GM12878 (cell line): ENCODE results near the gene PHF20. TPM values are rescaled to one million over a fixed set of nuclear protein-coding genes. Genes with fewer than 3 reads are reported as not detected.
A peak's percentile ranks its signal among the peaks of the same experiment; 100 is the strongest.

Experiments
- ATAC-seq: fragments of 200-7000 bp; cut with Tn5 transposase; 3 replicates; pipeline ENCODE4 v1.9.1; 2020; ENCODE audit warnings: mild to moderate bottlenecking, moderate library complexity
- BruUV-seq: library from RNA; stranded (reverse); fragments of 400-500 nt; replicated peaks from 2 replicates; lab custom pipeline; 2021; lab: Mats Ljungman, UMichigan
- CTCF ChIA-PET: fragments of 300-600 bp; sonication (Branson Sonifier 250); formaldehyde crosslinking; extraction: SDS; loops from one replicate; lab custom pipeline; 2021; ENCODE audit warnings: inconsistent platforms; lab: Yijun Ruan, JAX
- POLR2A ChIA-PET: fragments of 350-600 bp; formaldehyde crosslinking; extraction: SDS; loops from one replicate; lab custom pipeline; 2021; ENCODE audit warnings: inconsistent platforms; lab: Charles Lee
- RAD21 ChIA-PET: fragments of 300-600 bp; sonication (Branson Sonifier 250); formaldehyde crosslinking; loops from one replicate; lab custom pipeline; 2023; ENCODE audit warnings: antibody characterized with exemption; ENCODE audit not compliant: unreplicated experiment; lab: Charles Lee
- SMC1A ChIA-PET: fragments of 300-600 bp; sonication (Branson Sonifier 250); formaldehyde crosslinking; loops from one replicate; lab custom pipeline; 2023; ENCODE audit not compliant: unreplicated experiment, uncharacterized antibody; lab: Charles Lee
- DNase-seq: peaks from one replicate; pipeline ENCODE4 v3.0.0-alpha.2; 2011; ENCODE audit warnings: low read depth, low spot score
- FAIRE-seq: peaks from 3 replicates; lab custom pipeline; 2011; peaks lifted over from hg19 to GRCh38; lab: Jason Lieb, UNC
- H2AFZ ChIP-seq: 2 replicates; pipeline ENCODE4 v1.6.0; 2011; ENCODE audit warnings: low read depth, low read length, control low read depth; ENCODE audit not compliant: control insufficient read depth
- H3K27ac ChIP-seq: 2 replicates; pipeline ENCODE4 v1.5.1; 2011; ENCODE audit warnings: control low read depth; ENCODE audit not compliant: control insufficient read depth, insufficient read depth
- H3K27me3 ChIP-seq, 2 experiments: replicated peaks in 1 of 2; 2 replicates each; pipeline versions ENCODE4 v1.6.0 to v1.6.1; 2011; ENCODE audit warnings: low read length in 1 of 2; ENCODE audit not compliant: control insufficient read depth in 2 of 2, insufficient read depth in 2 of 2
- H3K36me3 ChIP-seq, 2 experiments: 2 replicates each; pipeline ENCODE4 v1.5.1; 2011; ENCODE audit warnings: low read length in 1 of 2; ENCODE audit not compliant: control insufficient read depth in 2 of 2, insufficient read depth in 2 of 2
- H3K4me1 ChIP-seq: 2 replicates; pipeline ENCODE4 v1.6.1; 2011; ENCODE audit warnings: mild to moderate bottlenecking, low read length, moderate library complexity, mixed read lengths; ENCODE audit not compliant: control insufficient read depth, insufficient read depth
- H3K4me2 ChIP-seq: 2 replicates; pipeline ENCODE4 v1.6.0; 2011; ENCODE audit warnings: control low read depth; ENCODE audit not compliant: control insufficient read depth, insufficient read depth
- H3K4me3 ChIP-seq: fragments of 200-600 bp; sonication (generic); 2 replicates; pipeline ENCODE4 v1.5.1; 2016
- H3K79me2 ChIP-seq: 2 replicates; pipeline ENCODE4 v1.6.0; 2011; ENCODE audit warnings: low read length; ENCODE audit not compliant: control insufficient read depth, insufficient read depth
- H3K9ac ChIP-seq: 2 replicates; pipeline ENCODE4 v1.8.0; 2011; ENCODE audit warnings: low read length, control low read depth, mixed read lengths; ENCODE audit not compliant: control insufficient read depth, insufficient read depth
- H3K9me3 ChIP-seq: replicated peaks from 3 replicates; pipeline ENCODE4 v1.5.1; 2011; ENCODE audit warnings: mild to moderate bottlenecking, low read length; ENCODE audit not compliant: control insufficient read depth, insufficient read depth
- H4K20me1 ChIP-seq: 2 replicates; pipeline ENCODE4 v1.6.0; 2011; ENCODE audit not compliant: control insufficient read depth, insufficient read depth
- BMI1 ChIP-seq: fragments of 450-650 bp; IDR thresholded peaks from 2 replicates; pipeline ENCODE4 v1.6.1; 2016; ENCODE audit warnings: mild to moderate bottlenecking, moderate library complexity, borderline replicate concordance
- CBFB ChIP-seq: IDR thresholded peaks from 2 replicates; pipeline ENCODE4 v1.6.1; 2016; ENCODE audit warnings: antibody characterized with exemption, low read depth
- CREB1 ChIP-seq: IDR thresholded peaks from 2 replicates; pipeline ENCODE4 v1.6.1; 2012; ENCODE audit warnings: low read depth, mild to moderate bottlenecking, inconsistent platforms
- EGR1 ChIP-seq, 2 experiments: IDR thresholded peaks; 1 replicate in 1 of 2; 2 replicates in 1 of 2; pipeline ENCODE4 v1.6.1; 2011 to 2012; ENCODE audit warnings: low read depth in 2 of 2, low read length in 2 of 2, borderline replicate concordance in 1 of 2, mild to moderate bottlenecking in 1 of 2, moderate library complexity in 1 of 2
- FOXM1 ChIP-seq: IDR thresholded peaks from 2 replicates; pipeline ENCODE4 v1.6.1; 2012; ENCODE audit warnings: low read depth, mild to moderate bottlenecking, inconsistent platforms, low read length, moderate library complexity
- HDGF ChIP-seq: fragments of 450-650 bp; IDR thresholded peaks from 2 replicates; pipeline ENCODE4 v1.6.1; 2016; ENCODE audit warnings: antibody characterized with exemption
- IKZF2 ChIP-seq, 2 experiments: fragments of 450-650 bp; IDR thresholded peaks; 2 replicates each; pipeline ENCODE4 v1.6.1; 2017; ENCODE audit warnings: mild to moderate bottlenecking in 2 of 2, moderate library complexity in 2 of 2
- KLF5 ChIP-seq: fragments of 450-650 bp; IDR thresholded peaks from 2 replicates; pipeline ENCODE4 v1.6.1; 2014; ENCODE audit warnings: mild to moderate bottlenecking; ENCODE audit not compliant: partially characterized antibody
- LARP7 ChIP-seq: fragments of 450-650 bp; IDR thresholded peaks from 2 replicates; pipeline ENCODE4 v1.6.1; 2017; ENCODE audit warnings: mild to moderate bottlenecking
- MEF2B ChIP-seq: fragments of 450-650 bp; IDR thresholded peaks from 2 replicates; pipeline ENCODE4 v1.6.1; 2018; ENCODE audit warnings: mild to moderate bottlenecking, moderate library complexity; ENCODE audit not compliant: partially characterized antibody, poor library complexity, severe bottlenecking
- MTA2 ChIP-seq: fragments of 450-650 bp; IDR thresholded peaks from 2 replicates; pipeline ENCODE4 v1.6.1; 2016; ENCODE audit warnings: low read depth, mild to moderate bottlenecking, moderate library complexity
- MYB ChIP-seq: fragments of 150-350 bp; IDR thresholded peaks from 2 replicates; pipeline ENCODE4 v1.6.1; 2014; ENCODE audit warnings: mild to moderate bottlenecking, low read depth, low read length, borderline replicate concordance
- NFIC ChIP-seq: IDR thresholded peaks from 2 replicates; pipeline ENCODE4 v1.6.1; 2012; ENCODE audit warnings: low read depth, mild to moderate bottlenecking, inconsistent platforms, low read length, moderate library complexity
- NFYB ChIP-seq: IDR thresholded peaks from 2 replicates; pipeline ENCODE4 v1.6.1; 2011; ENCODE audit warnings: low read depth, mild to moderate bottlenecking, low read length, improper control_type of control experiment, moderate library complexity; ENCODE audit not compliant: insufficient read depth
- NKRF ChIP-seq: fragments of 450-650 bp; conservative IDR thresholded peaks from 2 replicates; pipeline ENCODE4 v1.6.1; 2017; ENCODE audit warnings: mild to moderate bottlenecking, moderate library complexity
- RAD21 ChIP-seq: IDR thresholded peaks from 2 replicates; pipeline ENCODE4 v1.6.1; 2011; ENCODE audit warnings: mild to moderate bottlenecking, low read depth, low read length, moderate library complexity; ENCODE audit not compliant: insufficient read depth
- RFX5 ChIP-seq: IDR thresholded peaks from 2 replicates; pipeline ENCODE4 v1.6.1; 2011; ENCODE audit warnings: low read depth, low read length, improper control_type of control experiment
- SPI1 ChIP-seq: IDR thresholded peaks from 2 replicates; pipeline ENCODE4 v1.6.1; 2011; ENCODE audit warnings: low read depth, mild to moderate bottlenecking, low read length, moderate library complexity, borderline replicate concordance; ENCODE audit not compliant: insufficient read depth
- ZNF217 ChIP-seq: fragments of 450-650 bp; IDR thresholded peaks from 2 replicates; pipeline ENCODE4 v1.6.1; 2017; ENCODE audit warnings: antibody characterized with exemption, mild to moderate bottlenecking
- ZNF274 ChIP-seq: IDR thresholded peaks from one replicate; pipeline ENCODE4 v1.8.0; 2011; ENCODE audit not compliant: insufficient read length, insufficient read depth
- WGBS: methylation state at CpG from one replicate; pipeline ENCODE4 v1.1.6; 2016; ENCODE audit warnings: low lambda C conversion rate; ENCODE audit not compliant: insufficient replicate concordance, insufficient coverage; ENCODE audit errors: missing lambda C conversion rate; 5-methylcytosine and 5-hydroxymethylcytosine counted together
- in situ Hi-C: fragments of 300-500 bp; cut with MboI; formaldehyde crosslinking; loops from 9 replicates; pipeline ENCODE4 v1.14.3; 2018; ENCODE audit warnings: mixed read lengths
- intact Hi-C: fragments of 100-400 bp; cut with micrococcal nuclease; formaldehyde crosslinking; loops from one replicate; pipeline ENCODE4 v1.14.2; 2022; ENCODE audit not compliant: unreplicated experiment
- polyA plus RNA-seq, 11 experiments: library from polyadenylated mRNA; depleted of rRNA in 4 of 11; unstranded in 6 of 11; stranded (reverse) in 5 of 11; fragments of >200 nt; fragmentation: Nextera tagmentation in 4 of 11; fragmentation: Illumina TruSeq in 1 of 11; extraction: Ambion mirVana in 4 of 11; extraction: Trizol in 1 of 11; gene quantifications; 1 replicate in 1 of 11; 2 replicates in 10 of 11; pipeline versions ENCODE4 v1.2.1 to v1.2.3, GENCODE V29; 2011 to 2016; ENCODE audit warnings: inconsistent platforms in 2 of 11, missing spikeins in 2 of 11, low read depth in 1 of 11
- total RNA-seq, 4 experiments: library from RNA; depleted of rRNA in 3 of 4; stranded (reverse); fragments of >200 nt in 3 of 4; fragmentation: Illumina TruSeq in 1 of 4; extraction: Trizol in 1 of 4; gene quantifications; 2 replicates each; pipeline versions ENCODE4 v1.2.1 to v1.2.3, GENCODE V29; 2013 to 2021
- TF ChIP-seq, protein P1 (sequence below): IDR thresholded peaks from 2 replicates; pipeline ENCODE4 v1.6.1; 2011; ENCODE audit warnings: low read depth, low read length, improper control_type of control experiment, borderline replicate concordance

The PHF20 gene
- total and polyA plus RNA-seq, 10 of the 15 experiments (the other 5 are each of a cell fraction or from before 2014, with no cell fraction given) = 31.6 to 91.2 (median 46.8) TPM

DNA sequence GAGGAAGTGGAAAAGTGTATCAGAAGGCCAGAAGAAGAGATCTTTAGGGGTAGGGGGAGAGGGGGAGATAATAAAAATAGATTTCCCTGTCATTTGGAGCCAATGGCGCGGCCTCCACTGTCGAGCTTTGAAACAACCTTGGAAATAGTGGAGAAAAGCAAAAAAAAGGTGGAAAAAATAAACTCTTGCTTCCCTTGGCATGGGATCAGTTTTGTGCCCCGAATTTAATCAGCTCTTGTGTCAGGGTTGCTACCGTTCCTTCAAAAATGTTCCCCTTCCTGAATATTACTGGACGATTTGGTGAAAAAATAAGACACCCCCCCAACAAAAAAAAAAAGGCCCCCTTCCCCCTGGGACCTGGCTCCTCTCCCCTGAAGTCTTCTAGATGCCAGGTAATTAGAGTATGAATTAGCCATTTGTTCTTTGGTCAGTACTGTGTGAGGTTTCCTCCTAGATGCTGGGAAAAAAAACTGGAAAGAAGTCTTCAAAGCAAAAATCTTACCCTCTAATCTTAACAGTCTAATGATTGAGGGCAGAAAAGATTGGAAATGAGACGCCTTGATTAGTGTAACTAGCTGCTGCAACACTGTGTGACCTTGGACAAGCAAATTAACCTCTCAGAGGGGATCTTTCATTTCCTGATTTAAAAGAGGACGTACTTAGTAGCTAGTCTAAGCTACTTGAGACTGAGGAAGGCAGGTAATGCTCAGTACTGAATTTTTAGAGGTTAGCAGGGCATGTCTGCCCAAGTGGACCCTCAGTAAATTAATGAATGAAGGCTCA lies 28.9 kb upstream of the PHF20 start:
- intact Hi-C loops (loop anchor here (1.0 to 10.0 kb wide), 5 partner anchors 25 to 1352 kb away; partner anchors contain the start of genes CPNE1, PHF20, RBL1 and RBM12), in situ Hi-C loops (no loop called here)
- WGBS = 0% methylated on average over 8 of the region's 8 CpGs
- ChIA-PET SMC1A (interaction anchor here (0.7 to 7.1 kb wide), 21 partner anchors 8 to 286 kb away, joined by 3 to 151 read pairs (median 4); partner anchors contain the start of genes ERGIC3, PHF20, SCAND1 and SPAG4), RAD21 (interaction anchor here (0.6 to 3.7 kb wide), 24 partner anchors 11 to 328 kb away, joined by 3 to 157 read pairs (median 4); partner anchors contain the start of genes CEP250, ERGIC3, PHF20 and SCAND1), CTCF (interaction anchor here (0.6 to 7.6 kb wide), 12 partner anchors 8 to 1091 kb away, joined by 3 to 69 read pairs (median 4); partner anchors contain the start of genes PHF20 and SCAND1), POLR2A (interaction anchor here (0.5 to 6.9 kb wide), 35 partner anchors 8 to 1747 kb away, joined by 3 to 214 read pairs (median 4); partner anchors contain the start of genes NFS1, PHF20, ROMO1 and SCAND1)
- peaks cover 3 to 13% of the 10 kb centered on the region in 2 experiments for H3K36me3 ChIP-seq
- H3K4me1 ChIP-seq = peaks cover 5% of the 10 kb centered on the region
- no peak overlapping the region for H2AFZ ChIP-seq
- no peaks in the 10 kb centered on the region for H3K27me3 ChIP-seq
- no peaks in the 10 kb centered on the region for H3K9me3 ChIP-seq
- H4K20me1 ChIP-seq = peaks cover 3% of the 10 kb centered on the region
- peak overlapping the region; percentile 51 for H3K4me2 ChIP-seq
- H3K79me2 ChIP-seq = peaks cover 56% of the 10 kb centered on the region
- peak; percentile 7 for FAIRE-seq
- H3K9ac ChIP-seq = peak overlapping the region; percentile 100
- H3K4me3 ChIP-seq = peak overlapping the region; percentile 80
- peak overlapping the region; percentile 99 for H3K27ac ChIP-seq
- ATAC-seq = peak; percentile 63
- BruUV-seq = TSS peak; percentile 99
- DNase-seq = peak; percentile 59
- TF ChIP-seq CBFB = no peak
- no peak for TF ChIP-seq MEF2B
- no peak for TF ChIP-seq ZNF217
- 0 out of 2 replicates have a peak, but pooled peaks have one; percentile 34 for TF ChIP-seq NFIC
- TF ChIP-seq IKZF2 (IDR thresholded peaks at IDR 0.05) = peak in 1 of 2 experiments; percentile 33; a peak in 2 of 4 replicates
- TF ChIP-seq HDGF = no peak
- no peak for TF ChIP-seq KLF5
- TF ChIP-seq LARP7 = 0 out of 2 replicates have a peak, but pooled peaks have one; percentile 41
- TF ChIP-seq, protein P1, sequence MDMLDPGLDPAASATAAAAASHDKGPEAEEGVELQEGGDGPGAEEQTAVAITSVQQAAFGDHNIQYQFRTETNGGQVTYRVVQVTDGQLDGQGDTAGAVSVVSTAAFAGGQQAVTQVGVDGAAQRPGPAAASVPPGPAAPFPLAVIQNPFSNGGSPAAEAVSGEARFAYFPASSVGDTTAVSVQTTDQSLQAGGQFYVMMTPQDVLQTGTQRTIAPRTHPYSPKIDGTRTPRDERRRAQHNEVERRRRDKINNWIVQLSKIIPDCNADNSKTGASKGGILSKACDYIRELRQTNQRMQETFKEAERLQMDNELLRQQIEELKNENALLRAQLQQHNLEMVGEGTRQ = no peak
- no peak for TF ChIP-seq RAD21
- TF ChIP-seq CREB1 = 0 out of 2 replicates have a peak, but pooled peaks have one; percentile 28
- TF ChIP-seq BMI1 = peak; percentile 47; the same call in 1 of the 2 replicates
- no peak for TF ChIP-seq MYB
- no peak for TF ChIP-seq ZNF274
- TF ChIP-seq FOXM1 = peak; percentile 5; the same call in 1 of the 2 replicates
- TF ChIP-seq NKRF = peak; percentile 60; the same call in 1 of the 2 replicates
- TF ChIP-seq EGR1 (IDR thresholded peaks at IDR 0.05; ENCODE audit: borderline replicate concordance in 1 of 2, low read depth in 2 of 2, low read length in 2 of 2) = no peak
- no peak for TF ChIP-seq NFYB
- peak; percentile 52; the same call in 1 of the 2 replicates for TF ChIP-seq RFX5
- peak; percentile 55; the same call in 1 of the 2 replicates for TF ChIP-seq SPI1
- peak; percentile 12; the same call in 1 of the 2 replicates for TF ChIP-seq MTA2
